Measurements from ENCODE around the gene CELSR1. TPM values are rescaled to one million over a fixed set of nuclear protein-coding genes. Genes with fewer than 3 reads are reported as not detected.
"Not testable (repeated sequence)": the region's sequence is repeated elsewhere in the genome, so short reads cannot be mapped to it uniquely, and the experiment has no call there.

The CELSR1 gene
- total and polyA plus RNA-seq, 7 donors, result 0.09 to 0.39 (median 0.18) TPM

GRCh38 chr22:46406349-46406748, 131.1 kb downstream of the CELSR1 start:
- Histone ChIP-seq H3K4me1 (no peaks in the 10 kb centered on the region), H3K27ac (no peak overlapping the region), H3K4me3 (no peak overlapping the region), H3K36me3 (ENCODE audit: insufficient read depth in 1 of 2, low read depth in 1 of 2) (no peaks in the 10 kb centered on the region), H3K27me3 (ENCODE audit: insufficient read depth in 3 of 3, low read length in 2 of 3) (no peaks in the 10 kb centered on the region), H3K9me3 (no peaks in the 10 kb centered on the region)
- intact Hi-C loops (cut with DNase I), result no loop called here
- DNase-seq (no peak), ATAC-seq (no peak)
- TF ChIP-seq CTCF (IDR thresholded peaks at IDR 0.05), result no peak
- 75 to 85% (median 79%) methylated on average over 8 of the region's 8 CpGs for WGBS, 3 donors

GRCh38 chr22:46405901-46406300, 131.5 kb downstream of the CELSR1 start:
- Histone ChIP-seq H3K4me1 (no peaks in the 10 kb centered on the region), H3K9me3 (no peaks in the 10 kb centered on the region), H3K4me3 (no peak overlapping the region), H3K36me3 (ENCODE audit: insufficient read depth in 1 of 2, low read depth in 1 of 2) (no peaks in the 10 kb centered on the region), H3K27me3 (ENCODE audit: insufficient read depth in 3 of 3, low read length in 2 of 3) (no peaks in the 10 kb centered on the region), H3K27ac (no peak overlapping the region)
- DNase-seq, result no peak
- intact Hi-C loops (cut with DNase I), result no loop called here
- no peak for TF ChIP-seq CTCF (IDR thresholded peaks at IDR 0.05)
- 66 to 72% (median 66%) methylated on average over 4 of the region's 4 CpGs for WGBS, 3 donors
- ATAC-seq, result no peak

GRCh38 chr22:46403880-46404279, 133.5 kb downstream of the CELSR1 start:
- ATAC-seq; H3K27ac ChIP-seq; intact Hi-C loops (cut with DNase I); H3K4me3 ChIP-seq; H3K36me3 ChIP-seq (ENCODE audit: insufficient read depth in 1 of 2, low read depth in 1 of 2); DNase-seq; H3K4me1 ChIP-seq; H3K27me3 ChIP-seq (ENCODE audit: insufficient read depth in 3 of 3, low read length in 2 of 3); H3K9me3 ChIP-seq: not testable (repeated sequence)
- 86 to 89% (median 87%) methylated on average over 7 of the region's 7 CpGs for WGBS, 3 donors

GRCh38 chr22:46402505-46402904, 134.9 kb downstream of the CELSR1 start:
- Histone ChIP-seq H3K9me3 (no peaks in the 10 kb centered on the region), H3K27me3 (ENCODE audit: insufficient read depth in 3 of 3, low read length in 2 of 3) (no peaks in the 10 kb centered on the region), H3K36me3 (ENCODE audit: insufficient read depth in 1 of 2, low read depth in 1 of 2) (no peaks in the 10 kb centered on the region), H3K27ac (no peak overlapping the region), H3K4me3 (no peak overlapping the region), H3K4me1 (no peaks in the 10 kb centered on the region)
- intact Hi-C loops (cut with DNase I), result no loop called here
- no peak for TF ChIP-seq CTCF (IDR thresholded peaks at IDR 0.05)
- ATAC-seq (no peak), DNase-seq (no peak)
- 70 to 79% (median 75%) methylated on average over 2 of the region's 2 CpGs for WGBS, 3 donors

- TF ChIP-seq CTCF (IDR thresholded peaks at IDR 0.05), result no peak
- DNase-seq (no peak), ATAC-seq (no peak)
- Histone ChIP-seq H3K27me3 (ENCODE audit: insufficient read depth in 3 of 3, low read length in 2 of 3) (no peaks in the 10 kb centered on the region), H3K27ac (no peak overlapping the region), H3K4me3 (no peak overlapping the region), H3K9me3 (no peaks in the 10 kb centered on the region), H3K36me3 (ENCODE audit: insufficient read depth in 1 of 2, low read depth in 1 of 2) (no peaks in the 10 kb centered on the region), H3K4me1 (no peaks in the 10 kb centered on the region)
- 80 to 85% (median 84%) methylated on average over 10 of the region's 10 CpGs for WGBS, 3 donors
- intact Hi-C loops (cut with DNase I), result no loop called here
Observed at GRCh38 chr22:46401370-46401769, 136.1 kb downstream of the CELSR1 start.
